ENCODE measurements around the gene SOS1.

DNA sequence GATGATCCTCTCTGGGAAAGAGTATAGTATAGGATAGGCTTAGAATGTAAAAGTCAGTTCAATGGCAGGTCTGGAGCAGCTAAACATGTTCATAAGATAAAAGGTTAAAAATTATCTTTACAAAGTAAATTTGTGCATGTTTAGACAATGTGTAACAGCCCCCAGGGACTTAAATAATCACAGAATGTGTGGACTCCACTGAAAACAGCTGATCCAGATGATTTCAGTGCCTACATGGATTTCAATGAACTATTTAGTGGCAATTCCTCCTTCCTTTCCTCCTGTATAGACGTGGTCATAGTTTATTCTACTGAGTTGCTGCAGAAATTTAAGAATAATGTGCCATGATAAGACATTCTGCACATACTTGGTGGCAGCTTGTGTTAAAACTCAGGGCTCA lies 188.3 kb downstream of the SOS1 start:
- TF ChIP-seq CTCF (IDR thresholded peaks at IDR 0.05): no peak
- TF ChIP-seq POLR2A (IDR thresholded peaks at IDR 0.05): no peak
